Loucy (cell line): ENCODE measurements around the gene HMGCS1.

Source experiments
- EZH2phosphoT487 ChIP-seq: fragments of 200-600 bp; IDR thresholded peaks from 2 replicates; pipeline ENCODE4 v1.6.1; 2018; ENCODE audit warnings: antibody characterized with exemption, mild to moderate bottlenecking, moderate library complexity, borderline replicate concordance
- TF ChIP-seq, protein P1 (sequence below): fragments of 200-600 bp; sonication (generic); conservative IDR thresholded peaks from 2 replicates; pipeline ENCODE4 v1.5.1; 2014; ENCODE audit warnings: mild to moderate bottlenecking, antibody characterized with exemption, low read length

DNA sequence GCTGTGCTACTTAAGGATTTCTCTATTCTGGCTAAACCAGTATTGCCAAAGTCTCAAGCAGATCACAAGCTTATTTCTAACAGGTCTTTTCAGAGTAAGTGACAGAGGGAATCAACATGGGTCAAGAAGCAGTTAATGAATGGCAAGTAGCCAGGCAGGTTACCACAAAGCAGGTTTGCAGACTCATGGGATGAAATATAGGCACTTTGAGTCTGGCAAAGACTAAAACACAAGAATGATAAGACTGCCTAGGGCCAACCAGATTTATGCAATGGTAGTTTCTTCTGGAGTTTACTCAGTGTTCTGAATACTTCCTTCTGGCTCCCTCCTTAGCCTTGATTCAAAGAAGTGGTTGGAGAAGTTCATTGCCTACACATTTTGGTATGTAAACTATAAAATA lies 3.6 kb downstream of the HMGCS1 start:
- TF ChIP-seq, protein P1, sequence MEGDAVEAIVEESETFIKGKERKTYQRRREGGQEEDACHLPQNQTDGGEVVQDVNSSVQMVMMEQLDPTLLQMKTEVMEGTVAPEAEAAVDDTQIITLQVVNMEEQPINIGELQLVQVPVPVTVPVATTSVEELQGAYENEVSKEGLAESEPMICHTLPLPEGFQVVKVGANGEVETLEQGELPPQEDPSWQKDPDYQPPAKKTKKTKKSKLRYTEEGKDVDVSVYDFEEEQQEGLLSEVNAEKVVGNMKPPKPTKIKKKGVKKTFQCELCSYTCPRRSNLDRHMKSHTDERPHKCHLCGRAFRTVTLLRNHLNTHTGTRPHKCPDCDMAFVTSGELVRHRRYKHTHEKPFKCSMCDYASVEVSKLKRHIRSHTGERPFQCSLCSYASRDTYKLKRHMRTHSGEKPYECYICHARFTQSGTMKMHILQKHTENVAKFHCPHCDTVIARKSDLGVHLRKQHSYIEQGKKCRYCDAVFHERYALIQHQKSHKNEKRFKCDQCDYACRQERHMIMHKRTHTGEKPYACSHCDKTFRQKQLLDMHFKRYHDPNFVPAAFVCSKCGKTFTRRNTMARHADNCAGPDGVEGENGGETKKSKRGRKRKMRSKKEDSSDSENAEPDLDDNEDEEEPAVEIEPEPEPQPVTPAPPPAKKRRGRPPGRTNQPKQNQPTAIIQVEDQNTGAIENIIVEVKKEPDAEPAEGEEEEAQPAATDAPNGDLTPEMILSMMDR = no peak
- no peak for TF ChIP-seq EZH2phosphoT487
